ENCODE measurements around the gene SPARC. TPM values are rescaled to one million over a fixed set of nuclear protein-coding genes. Genes with fewer than 3 reads are reported as not detected.
A peak's percentile ranks its signal among the peaks of the same experiment; 100 is the strongest.
"Not testable (repeated sequence)": the region's sequence is repeated elsewhere in the genome, so short reads cannot be mapped to it uniquely, and the experiment has no call there.

Gene SPARC
- total RNA-seq, 2 donors from 2014 or later, result 1,654 to 1,851 TPM

DNA sequence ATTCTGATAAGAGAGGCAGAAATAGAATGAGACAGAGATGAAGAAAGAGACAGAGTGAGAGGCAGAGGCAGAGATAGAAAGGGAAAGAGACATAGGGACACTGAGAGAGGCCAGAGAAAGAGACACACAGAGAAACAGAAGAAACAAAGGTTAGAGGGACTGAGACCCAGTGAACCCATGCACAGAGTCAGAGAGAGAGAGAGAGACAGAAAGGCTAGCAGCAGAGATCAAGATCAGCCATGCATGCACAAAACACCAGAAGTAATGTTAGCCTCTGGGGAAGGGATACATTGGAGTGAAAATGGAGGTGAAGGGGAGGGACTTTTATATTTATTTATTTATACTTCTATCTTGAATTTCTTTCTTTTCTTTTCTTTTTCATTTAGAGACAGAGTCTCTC lies 14.1 kb upstream of the SPARC start:
- Histone ChIP-seq H3K9me3 (no peaks in the 10 kb centered on the region), H3K4me1 (ENCODE audit: control insufficient read depth in 1 of 2, low read depth in 2 of 2) (peaks cover 35 to 63% of the 10 kb centered on the region in 2 donors)
- ATAC-seq (ENCODE audit: insufficient number of reproducible peaks, low FRiP score, low read depth), result no peak

GRCh38 chr5:151700296-151700695 lies 13.6 kb upstream of the SPARC start:
- no peak overlapping the region for H3K4me3 ChIP-seq
- H3K4me1 ChIP-seq (ENCODE audit: control insufficient read depth in 1 of 2, low read depth in 2 of 2), result peaks cover 40 to 68% of the 10 kb centered on the region in 2 donors
- TF ChIP-seq, protein P1, sequence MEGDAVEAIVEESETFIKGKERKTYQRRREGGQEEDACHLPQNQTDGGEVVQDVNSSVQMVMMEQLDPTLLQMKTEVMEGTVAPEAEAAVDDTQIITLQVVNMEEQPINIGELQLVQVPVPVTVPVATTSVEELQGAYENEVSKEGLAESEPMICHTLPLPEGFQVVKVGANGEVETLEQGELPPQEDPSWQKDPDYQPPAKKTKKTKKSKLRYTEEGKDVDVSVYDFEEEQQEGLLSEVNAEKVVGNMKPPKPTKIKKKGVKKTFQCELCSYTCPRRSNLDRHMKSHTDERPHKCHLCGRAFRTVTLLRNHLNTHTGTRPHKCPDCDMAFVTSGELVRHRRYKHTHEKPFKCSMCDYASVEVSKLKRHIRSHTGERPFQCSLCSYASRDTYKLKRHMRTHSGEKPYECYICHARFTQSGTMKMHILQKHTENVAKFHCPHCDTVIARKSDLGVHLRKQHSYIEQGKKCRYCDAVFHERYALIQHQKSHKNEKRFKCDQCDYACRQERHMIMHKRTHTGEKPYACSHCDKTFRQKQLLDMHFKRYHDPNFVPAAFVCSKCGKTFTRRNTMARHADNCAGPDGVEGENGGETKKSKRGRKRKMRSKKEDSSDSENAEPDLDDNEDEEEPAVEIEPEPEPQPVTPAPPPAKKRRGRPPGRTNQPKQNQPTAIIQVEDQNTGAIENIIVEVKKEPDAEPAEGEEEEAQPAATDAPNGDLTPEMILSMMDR (IDR thresholded peaks at IDR 0.05), result no peak
- H3K27me3 ChIP-seq (replicated peaks; ENCODE audit: insufficient read depth), result no peaks in the 10 kb centered on the region
- H3K36me3 ChIP-seq, result no peaks in the 10 kb centered on the region
- no peaks in the 10 kb centered on the region for H3K9me3 ChIP-seq
- DNase-seq (ENCODE audit: low spot score) (no peak), ATAC-seq (ENCODE audit: insufficient number of reproducible peaks, low FRiP score, low read depth) (no peak)
- H3K27ac ChIP-seq, result peak overlapping the region; percentile 97 to 98

More for the DNA sequence above, 14.1 kb upstream of the SPARC start:
- H3K36me3 ChIP-seq, result no peaks in the 10 kb centered on the region
- no peaks in the 10 kb centered on the region for H3K27me3 ChIP-seq (replicated peaks; ENCODE audit: insufficient read depth)
- no peak for DNase-seq (ENCODE audit: low spot score)
- TF ChIP-seq, protein P1 (IDR thresholded peaks at IDR 0.05), result no peak
- peak overlapping the region; percentile 15 to 97 for H3K27ac ChIP-seq
- H3K4me3 ChIP-seq, result no peak overlapping the region

GRCh38 chr5:151699071-151699901 lies 12.6 kb upstream of the SPARC start:
- peak overlapping the region; percentile 45 for H3K4me3 ChIP-seq
- ATAC-seq (ENCODE audit: insufficient number of reproducible peaks, low FRiP score, low read depth) (peak; percentile 78), DNase-seq (ENCODE audit: low spot score) (no peak)
- H3K9me3 ChIP-seq, result no peaks in the 10 kb centered on the region
- TF ChIP-seq, protein P1 (IDR thresholded peaks at IDR 0.05), result no peak
- H3K27ac ChIP-seq, result peak overlapping the region; percentile 97 to 98
- no peaks in the 10 kb centered on the region for H3K27me3 ChIP-seq (replicated peaks; ENCODE audit: insufficient read depth)
- peaks cover 40 to 69% of the 10 kb centered on the region in 2 donors for H3K4me1 ChIP-seq (ENCODE audit: control insufficient read depth in 1 of 2, low read depth in 2 of 2)
- H3K36me3 ChIP-seq, result no peaks in the 10 kb centered on the region

GRCh38 chr5:151698081-151698480 lies 11.4 kb upstream of the SPARC start:
- peak overlapping the region; percentile 97 to 98 for H3K27ac ChIP-seq
- H3K9me3 ChIP-seq, result not testable (repeated sequence)

GRCh38 chr5:151697452-151697851 lies 10.7 kb upstream of the SPARC start:
- no peak for DNase-seq (ENCODE audit: low spot score)
- Histone ChIP-seq H3K27me3 (replicated peaks; ENCODE audit: insufficient read depth) (no peaks in the 10 kb centered on the region), H3K9me3 (no peaks in the 10 kb centered on the region), H3K4me3 (no peak overlapping the region), H3K36me3 (no peaks in the 10 kb centered on the region), H3K27ac (peak overlapping the region; percentile 97 to 98), H3K4me1 (ENCODE audit: control insufficient read depth in 1 of 2, low read depth in 2 of 2) (peaks cover 37 to 73% of the 10 kb centered on the region in 2 donors)
- TF ChIP-seq, protein P1 (IDR thresholded peaks at IDR 0.05), result no peak
- no peak for ATAC-seq (ENCODE audit: insufficient number of reproducible peaks, low FRiP score, low read depth)

More at GRCh38 chr5:151698081-151698480, 11.4 kb upstream of the SPARC start:
- ATAC-seq (ENCODE audit: insufficient number of reproducible peaks, low FRiP score, low read depth); H3K36me3 ChIP-seq; H3K4me3 ChIP-seq; DNase-seq (ENCODE audit: low spot score); H3K27me3 ChIP-seq (replicated peaks; ENCODE audit: insufficient read depth): not testable (repeated sequence)
- peaks cover 40 to 75% of the 10 kb centered on the region in 2 donors for H3K4me1 ChIP-seq (ENCODE audit: control insufficient read depth in 1 of 2, low read depth in 2 of 2)

Measured in thoracic aorta (tissue), 2 donors.